Sigmoid colon (tissue), 7 donors: ENCODE data around the gene EPB42. TPM values are rescaled to one million over a fixed set of nuclear protein-coding genes. Genes with fewer than 3 reads are reported as not detected.

Experiments
- DNase-seq: peaks from one replicate; pipeline ENCODE4 v3.0.0-alpha.2; 2019
- H3K27ac ChIP-seq, 4 donors: fragments of 200-600 bp; sonication (generic); one replicate each; pipeline ENCODE4 v1.5.1; 2016 to 2019; ENCODE audit warnings: mild to moderate bottlenecking in 1 of 4
- H3K27me3 ChIP-seq, 3 donors: fragments of 200-600 bp; sonication (generic); one replicate each; pipeline ENCODE4 v1.5.1; 2019; ENCODE audit warnings: mild to moderate bottlenecking in 1 of 3
- H3K36me3 ChIP-seq, 4 donors: fragments of 200-600 bp; sonication (generic); one replicate each; pipeline ENCODE4 v1.5.1; 2016 to 2019
- H3K4me1 ChIP-seq, 4 donors: fragments of 200-600 bp; sonication (generic); one replicate each; pipeline ENCODE4 v1.5.1; 2017 to 2019
- H3K4me3 ChIP-seq, 4 donors: fragments of 200-600 bp; sonication (generic); one replicate each; pipeline ENCODE4 v1.5.1; 2017 to 2019; ENCODE audit warnings: mild to moderate bottlenecking in 2 of 4, moderate library complexity in 1 of 4
- H3K9me3 ChIP-seq, 4 donors: fragments of 200-600 bp in 3 of 4; sonication (generic) in 3 of 4; one replicate each; pipeline versions ENCODE4 v1.5.1 to v1.6.1; 2013 to 2019
- CTCF ChIP-seq, 4 experiments: fragments of 450-650 bp in 3 of 4; fragments of 200-600 bp in 1 of 4; IDR thresholded peaks; one replicate each; pipeline ENCODE4 v1.5.1; 2016 to 2019; ENCODE audit warnings: antibody characterized with exemption in 4 of 4, mild to moderate bottlenecking in 3 of 4, moderate library complexity in 2 of 4
- EP300 ChIP-seq, 4 donors: sonication (generic); formaldehyde crosslinking; IDR thresholded peaks; one replicate each; pipeline ENCODE4 v1.6.1; 2017; ENCODE audit warnings: antibody characterized with exemption in 4 of 4
- POLR2A ChIP-seq, 2 donors: fragments of 450-650 bp; IDR thresholded peaks; one replicate each; pipeline ENCODE4 v1.6.1; 2016; ENCODE audit warnings: antibody characterized with exemption in 2 of 2, mild to moderate bottlenecking in 2 of 2, moderate library complexity in 2 of 2
- POLR2AphosphoS5 ChIP-seq, 4 donors: sonication (generic); formaldehyde crosslinking; IDR thresholded peaks; one replicate each; pipeline ENCODE4 v1.6.1; 2017; ENCODE audit warnings: antibody characterized with exemption in 4 of 4
- WGBS, 2 donors: extraction: QIAGEN DNeasy Blood & Tissue Kit; methylation state at CpG; one replicate each; pipeline ENCODE4 v1.1.7; 2013; 5-methylcytosine and 5-hydroxymethylcytosine counted together
- intact Hi-C: fragments of 100-400 bp; cut with DNase I; formaldehyde crosslinking; loops from one replicate; pipeline ENCODE4 v1.15.1; 2023
- polyA plus RNA-seq, 3 donors: library from polyadenylated mRNA; stranded (reverse); fragments of 200-250 nt; gene quantifications; one replicate each; pipeline ENCODE4 v1.2.3, GENCODE V29; 2013
- total RNA-seq, 4 donors: library from RNA; depleted of rRNA; stranded (reverse); fragments of >200 nt; gene quantifications; one replicate each; pipeline ENCODE4 v1.1.0, GENCODE V29; 2016
- donor health status: healthy with polysubstance abuse.
- donor health status: Bipolar disorder and iron deficiency.
- donor health status: healthy.

The EPB42 gene
- total and polyA plus RNA-seq, 7 donors: 0.06 TPM; not detected in 6

- Histone ChIP-seq H3K9me3 (no peaks in the 10 kb centered on the region), H3K36me3 (no peaks in the 10 kb centered on the region), H3K4me3 (no peak within 1 kb of the TSS), H3K4me1 (no peaks in the 10 kb centered on the region), H3K27ac (no peak within 1 kb of the TSS), H3K27me3 (peaks cover 0 to 13% (median 5%) of the 10 kb centered on the region in 3 donors)
- intact Hi-C loops: no loop called here
- 24 to 70% methylated on average over 8 of the region's 8 CpGs for WGBS, 2 donors
- no peak for DNase-seq
- TF ChIP-seq CTCF (IDR thresholded peaks at IDR 0.05) (no peak), POLR2AphosphoS5 (IDR thresholded peaks at IDR 0.05) (no peak), EP300 (IDR thresholded peaks at IDR 0.05) (no peak), POLR2A (IDR thresholded peaks at IDR 0.05) (no peak)
These were observed 46.0 kb upstream of the EPB42 start, which contains the start of gene TGM5 for GRCh38 chr15:43266834-43267233. TSS of gene TGM5 (minus strand) at chr15:43266928. CDS start at chr15:43266849, 79 bp downstream.

- Histone ChIP-seq H3K9me3 (no peaks in the 10 kb centered on the region), H3K4me1 (no peaks in the 10 kb centered on the region), H3K36me3 (no peaks in the 10 kb centered on the region), H3K4me3 (no peak overlapping the region), H3K27me3 (peaks cover 0 to 13% (median 5%) of the 10 kb centered on the region in 3 donors), H3K27ac (no peak overlapping the region)
- WGBS, 2 donors: 88 to 99% methylated on average over 2 of the region's 2 CpGs
- TF ChIP-seq CTCF (IDR thresholded peaks at IDR 0.05) (no peak), EP300 (IDR thresholded peaks at IDR 0.05) (no peak), POLR2A (IDR thresholded peaks at IDR 0.05) (no peak), POLR2AphosphoS5 (IDR thresholded peaks at IDR 0.05) (no peak)
- DNase-seq: no peak
- intact Hi-C loops: no loop called here
These were observed 45.6 kb upstream of the EPB42 start for GRCh38 chr15:43266386-43266785.

- intact Hi-C loops: no loop called here
- DNase-seq: no peak
- no peak for TF ChIP-seq CTCF (IDR thresholded peaks at IDR 0.05)
- no peak for TF ChIP-seq EP300 (IDR thresholded peaks at IDR 0.05)
- no peak for TF ChIP-seq POLR2A (IDR thresholded peaks at IDR 0.05)
- TF ChIP-seq POLR2AphosphoS5 (IDR thresholded peaks at IDR 0.05): no peak
- 91 to 92% methylated on average over 19 of the region's 19 CpGs for WGBS, 2 donors
- Histone ChIP-seq H3K27me3 (no peaks in the 10 kb centered on the region), H3K36me3 (no peaks in the 10 kb centered on the region), H3K4me3 (no peak overlapping the region), H3K9me3 (no peaks in the 10 kb centered on the region), H3K27ac (no peak overlapping the region), H3K4me1 (no peaks in the 10 kb centered on the region)
These were observed 39.3 kb upstream of the EPB42 start for GRCh38 chr15:43260011-43260615.

- TF ChIP-seq CTCF (IDR thresholded peaks at IDR 0.05) (no peak), POLR2A (IDR thresholded peaks at IDR 0.05) (no peak), EP300 (IDR thresholded peaks at IDR 0.05) (no peak), POLR2AphosphoS5 (IDR thresholded peaks at IDR 0.05) (no peak)
- Histone ChIP-seq H3K27ac (no peak overlapping the region), H3K27me3 (no peaks in the 10 kb centered on the region), H3K4me3 (no peak overlapping the region), H3K4me1 (no peaks in the 10 kb centered on the region), H3K9me3 (no peaks in the 10 kb centered on the region), H3K36me3 (no peaks in the 10 kb centered on the region)
- intact Hi-C loops: no loop called here
- no peak for DNase-seq
- 80 to 86% methylated on average over 8 of the region's 8 CpGs for WGBS, 2 donors
These were observed 38.0 kb upstream of the EPB42 start for GRCh38 chr15:43258781-43259180.

GRCh38 chr15:43256341-43256740 lies 35.5 kb upstream of the EPB42 start:
- 79 to 87% methylated on average over 7 of the region's 7 CpGs for WGBS, 2 donors
- no peaks in the 10 kb centered on the region for H3K9me3 ChIP-seq
- TF ChIP-seq POLR2A (IDR thresholded peaks at IDR 0.05) (no peak), POLR2AphosphoS5 (IDR thresholded peaks at IDR 0.05) (no peak), EP300 (IDR thresholded peaks at IDR 0.05) (no peak), CTCF (IDR thresholded peaks at IDR 0.05) (no peak)

More at GRCh38 chr15:43256341-43256740, 35.5 kb upstream of the EPB42 start:
- no peaks in the 10 kb centered on the region for H3K36me3 ChIP-seq
- H3K4me1 ChIP-seq: no peaks in the 10 kb centered on the region
- intact Hi-C loops: no loop called here
- DNase-seq: no peak
- no peaks in the 10 kb centered on the region for H3K27me3 ChIP-seq
- no peak overlapping the region for H3K27ac ChIP-seq
- no peak overlapping the region for H3K4me3 ChIP-seq
